H1 (cell line): ENCODE measurements around the gene TRIM41. TPM values are rescaled to one million over a fixed set of nuclear protein-coding genes. Genes with fewer than 3 reads are reported as not detected.

Experiments
- CTCF ChIA-PET: fragments of 300-600 bp; sonication (Branson Sonifier 250); formaldehyde crosslinking; loops from one replicate; lab custom pipeline; 2021; ENCODE audit not compliant: partially characterized antibody; lab: Charles Lee
- POLR2A ChIA-PET: fragments of 300-600 bp; sonication (Branson Sonifier 250); formaldehyde crosslinking; loops from one replicate; lab custom pipeline; 2021; ENCODE audit warnings: inconsistent platforms; ENCODE audit not compliant: partially characterized antibody; lab: Charles Lee
- DNase-seq, 2 experiments: peaks; one replicate each; pipeline versions ENCODE4 v3.0.0 to v3.0.0-alpha.2; 2010 to 2022; ENCODE audit warnings: low spot score in 2 of 2, low read depth in 1 of 2, mixed read lengths in 1 of 2
- FAIRE-seq: peaks from 2 replicates; lab custom pipeline; 2011; peaks lifted over from hg19 to GRCh38; lab: Jason Lieb, UNC
- H2AFZ ChIP-seq: 2 replicates; pipeline ENCODE4 v1.8.1; 2012; ENCODE audit warnings: low read length, inconsistent platforms
- H2AK5ac ChIP-seq: 2 replicates; pipeline ENCODE4 v1.6.1; 2013; ENCODE audit warnings: low read depth, low read length
- H2BK120ac ChIP-seq: replicated peaks from 2 replicates; pipeline ENCODE3; 2013; ENCODE audit warnings: low read depth, low read length, inconsistent platforms
- H2BK12ac ChIP-seq: 2 replicates; pipeline ENCODE4 v1.6.1; 2013; ENCODE audit warnings: low read depth, low read length
- H2BK15ac ChIP-seq: 2 replicates; pipeline ENCODE4 v1.6.1; 2013; ENCODE audit warnings: low read length
- H2BK20ac ChIP-seq: 2 replicates; pipeline ENCODE4 v1.6.1; 2013; ENCODE audit warnings: low read length
- H2BK5ac ChIP-seq: 2 replicates; pipeline ENCODE4 v1.6.1; 2013; ENCODE audit warnings: low read depth, low read length
- H3K14ac ChIP-seq: 2 replicates; pipeline ENCODE4 v1.6.1; 2013; ENCODE audit warnings: inconsistent platforms; ENCODE audit not compliant: insufficient read length
- H3K18ac ChIP-seq: 2 replicates; pipeline ENCODE4 v1.6.1; 2013; ENCODE audit warnings: low read length; ENCODE audit errors: extremely low read depth
- H3K23ac ChIP-seq: 2 replicates; pipeline ENCODE4 v1.6.1; 2013; ENCODE audit warnings: inconsistent platforms; ENCODE audit not compliant: insufficient read length
- H3K23me2 ChIP-seq: 2 replicates; pipeline ENCODE4 v1.6.1; 2013; ENCODE audit warnings: low read depth, low read length
- H3K27ac ChIP-seq: 2 replicates; pipeline ENCODE4 v1.6.1; 2011; ENCODE audit warnings: low read depth, low read length, inconsistent platforms
- H3K27me3 ChIP-seq, 4 experiments: replicated peaks in 1 of 4; 1 replicate in 1 of 4; 2 replicates in 3 of 4; pipeline versions ENCODE4 v1.6.1 to v1.8.1; 2011 to 2013; ENCODE audit warnings: low read length in 3 of 4, mild to moderate bottlenecking in 3 of 4, inconsistent platforms in 2 of 4, mixed read lengths in 2 of 4, moderate library complexity in 1 of 4; ENCODE audit not compliant: control insufficient read depth in 3 of 4, insufficient read depth in 3 of 4; ENCODE audit errors: extremely low read depth in 1 of 4
- H3K36me3 ChIP-seq, 4 experiments: 2 replicates each; pipeline versions ENCODE4 v1.6.1 to v1.8.1; 2011 to 2013; ENCODE audit warnings: mild to moderate bottlenecking in 4 of 4, low read length in 3 of 4, moderate library complexity in 2 of 4, control low read depth in 1 of 4, inconsistent platforms in 1 of 4; ENCODE audit not compliant: insufficient read depth in 4 of 4, control insufficient read depth in 2 of 4
- H3K4ac ChIP-seq: replicated peaks from 2 replicates; pipeline ENCODE3; 2013; ENCODE audit warnings: low read length, low read depth, mixed read lengths, inconsistent platforms; ENCODE audit not compliant: insufficient read length
- H3K4me1 ChIP-seq, 4 experiments: replicated peaks in 1 of 4; 1 replicate in 1 of 4; 2 replicates in 3 of 4; pipeline versions ENCODE4 v1.6.1 to v1.8.1; 2011 to 2013; ENCODE audit warnings: low read length in 3 of 4, inconsistent platforms in 2 of 4, mixed read lengths in 1 of 4; ENCODE audit not compliant: insufficient read depth in 4 of 4, control insufficient read depth in 3 of 4
- H3K4me2 ChIP-seq, 2 experiments: 2 replicates each; pipeline versions ENCODE4 v1.6.1 to v1.8.1; 2011 to 2013; ENCODE audit warnings: low read depth in 2 of 2, low read length in 2 of 2, control low read depth in 1 of 2, inconsistent platforms in 1 of 2, mild to moderate bottlenecking in 1 of 2; ENCODE audit not compliant: insufficient read depth in 1 of 2
- H3K4me3 ChIP-seq, 4 experiments: fragments of 200-600, 300-600 bp in 1 of 4; sonication (generic), shearing (Covaris generic), sonication (Bioruptor Twin) in 1 of 4; 2 replicates each; pipeline versions ENCODE4 v1.5.1 to v1.8.1; 2011 to 2016; ENCODE audit warnings: low read length in 4 of 4, low read depth in 3 of 4, control low read depth in 2 of 4, inconsistent platforms in 2 of 4, mild to moderate bottlenecking in 2 of 4, mixed read lengths in 1 of 4, moderate library complexity in 1 of 4; ENCODE audit not compliant: insufficient read depth in 2 of 4; ENCODE audit errors: extremely low read depth in 1 of 4
- H3K56ac ChIP-seq: replicated peaks from 2 replicates; pipeline ENCODE3; 2013; ENCODE audit warnings: low read depth, mild to moderate bottlenecking, mixed read lengths, low read length, inconsistent platforms; ENCODE audit not compliant: insufficient read length
- H3K79me1 ChIP-seq: 2 replicates; pipeline ENCODE4 v1.6.1; 2013; ENCODE audit warnings: low read depth, low read length, control low read depth
- H3K79me2 ChIP-seq, 2 experiments: 2 replicates each; pipeline versions ENCODE4 v1.6.1 to v1.8.1; 2012 to 2013; ENCODE audit warnings: low read length in 2 of 2, mild to moderate bottlenecking in 2 of 2, inconsistent platforms in 1 of 2; ENCODE audit not compliant: insufficient read depth in 2 of 2, control insufficient read depth in 1 of 2
- H3K9ac ChIP-seq, 4 experiments: replicated peaks in 1 of 4; 1 replicate in 1 of 4; 2 replicates in 3 of 4; pipeline versions ENCODE4 v1.6.1 to v1.8.1; 2011 to 2013; ENCODE audit warnings: low read depth in 3 of 4, low read length in 3 of 4, control low read depth in 2 of 4, mild to moderate bottlenecking in 2 of 4, moderate library complexity in 2 of 4, inconsistent platforms in 1 of 4; ENCODE audit errors: extremely low read depth in 1 of 4
- H3K9me3 ChIP-seq, 2 experiments: 2 replicates each; pipeline versions ENCODE4 v1.6.1 to v1.8.1; 2012 to 2013; ENCODE audit warnings: mild to moderate bottlenecking in 2 of 2, moderate library complexity in 2 of 2, control low read depth in 1 of 2, inconsistent platforms in 1 of 2, low read depth in 1 of 2, low read length in 1 of 2, mixed read lengths in 1 of 2; ENCODE audit not compliant: insufficient read depth in 2 of 2
- H4K20me1 ChIP-seq, 2 experiments: replicated peaks in 1 of 2; 2 replicates each; pipeline versions ENCODE3 to v1.8.1; 2011 to 2013; ENCODE audit warnings: inconsistent platforms in 2 of 2, low read length in 2 of 2, mild to moderate bottlenecking in 1 of 2; ENCODE audit not compliant: insufficient read depth in 2 of 2, control insufficient read depth in 1 of 2
- H4K5ac ChIP-seq: 2 replicates; pipeline ENCODE4 v1.6.1; 2013; ENCODE audit warnings: low read length, low read depth, mixed read lengths, inconsistent platforms; ENCODE audit not compliant: insufficient read length
- H4K8ac ChIP-seq: 2 replicates; pipeline ENCODE4 v1.8.0; 2013; ENCODE audit warnings: mild to moderate bottlenecking, moderate library complexity, low read length, inconsistent platforms; ENCODE audit not compliant: insufficient read depth; ENCODE audit errors: extremely low read depth
- H4K91ac ChIP-seq: replicated peaks from 2 replicates; pipeline ENCODE3; 2013; ENCODE audit warnings: low read length, mixed read lengths, inconsistent platforms; ENCODE audit not compliant: insufficient read length
- E2F6 ChIP-seq: IDR thresholded peaks from 2 replicates; pipeline ENCODE4 v1.6.1; 2012; ENCODE audit warnings: inconsistent platforms
- WGBS, 2 experiments: shearing (Covaris generic) in 1 of 2; methylation state at CpG; one replicate each; pipeline versions ENCODE4 v1.1.6 to v1.1.7; 2013 to 2015; ENCODE audit warnings: low lambda C conversion rate in 2 of 2, mixed read lengths in 2 of 2, inconsistent platforms in 1 of 2, low coverage in 1 of 2, missing lambda C conversion rate in 1 of 2; ENCODE audit not compliant: insufficient replicate concordance in 2 of 2, insufficient coverage in 1 of 2, insufficient read length in 1 of 2; ENCODE audit errors: extremely low coverage in 1 of 2, missing lambda C conversion rate in 1 of 2; 5-methylcytosine and 5-hydroxymethylcytosine counted together
- polyA plus RNA-seq, 7 experiments: library from polyadenylated mRNA; depleted of rRNA in 3 of 7; stranded (reverse) in 5 of 7; unstranded in 2 of 7; fragments of >200 nt in 5 of 7; fragments of 200-250 nt in 2 of 7; gene quantifications; 1 replicate in 5 of 7; 2 replicates in 1 of 7; 4 replicates in 1 of 7; pipeline versions ENCODE4 v1.2.1 to v1.2.3, GENCODE V29; 2011 to 2013; ENCODE audit warnings: missing spikeins in 2 of 7, mixed read lengths in 2 of 7
- total RNA-seq: library from RNA; stranded (reverse); fragmentation: NEBNext Ultra II Directional; extraction: Animal tissue kit (Norgen Biotek cat#: 25700); gene quantifications from 2 replicates; pipeline ENCODE4 v1.2.1, GENCODE V29; 2021

The TRIM41 gene
- total and polyA plus RNA-seq, 2 of the 8 experiments (the other 6 are each of a cell fraction or from before 2014, with no cell fraction given) = 12.9 to 21.6 TPM

DNA sequence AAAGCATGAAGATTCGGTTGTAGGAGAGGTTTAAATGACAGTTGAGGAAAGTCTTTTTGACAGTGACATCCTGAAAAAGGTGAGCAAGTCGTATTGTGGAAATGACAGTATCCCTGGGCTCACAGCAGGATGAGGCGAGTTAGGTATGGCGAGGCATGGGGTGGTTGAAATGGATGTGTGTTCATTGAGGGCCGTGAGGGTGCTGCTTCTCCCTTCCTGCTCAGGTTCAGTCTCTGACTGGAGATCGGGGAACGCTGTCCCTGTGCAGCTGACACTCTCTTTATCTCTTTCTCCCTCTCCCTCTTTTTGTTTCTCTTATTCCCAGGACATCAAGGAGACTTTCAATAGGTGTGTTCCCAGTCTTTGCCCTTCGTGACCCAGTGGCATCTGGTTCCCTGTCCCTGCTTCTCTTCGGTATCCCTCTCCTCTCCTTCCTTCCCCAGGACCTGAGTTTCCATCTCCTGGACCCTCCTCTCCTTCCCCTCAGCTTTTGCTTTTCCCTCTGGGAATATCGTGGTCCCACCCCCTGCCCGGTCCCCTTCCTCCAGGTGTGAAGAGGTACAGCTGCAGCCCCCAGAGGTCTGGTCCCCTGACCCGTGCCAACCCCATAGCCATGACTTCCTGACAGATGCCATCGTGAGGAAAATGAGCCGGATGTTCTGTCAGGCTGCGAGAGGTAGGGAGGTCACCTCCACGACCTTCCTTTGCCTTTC is 10.2 kb downstream of the TRIM41 start:
- no peak overlapping the region for H2BK12ac ChIP-seq
- peaks cover 13 to 22% of the 10 kb centered on the region in 2 experiments for H4K20me1 ChIP-seq
- no peak overlapping the region for H2AFZ ChIP-seq
- H2BK5ac ChIP-seq = no peak overlapping the region
- H3K23ac ChIP-seq = no peak overlapping the region
- H3K23me2 ChIP-seq = no peaks in the 10 kb centered on the region
- H3K9me3 ChIP-seq = no peaks in the 10 kb centered on the region
- H3K9ac ChIP-seq = no peak overlapping the region
- POLR2A ChIA-PET = interaction anchor here (0.9 to 34.2 kb wide), 7 partner anchors 4 to 54 kb away, joined by 3 to 1334 read pairs (median 12); partner anchors contain the start of genes RACK1, TRIM41, TRIM52 and TRIM7
- H3K4ac ChIP-seq = no peak overlapping the region
- H3K27ac ChIP-seq = no peak overlapping the region; the same call in 1 of the 2 replicates
- no peak overlapping the region for H2BK15ac ChIP-seq
- no peak overlapping the region for H3K56ac ChIP-seq
- no peak overlapping the region for H3K4me2 ChIP-seq
- DNase-seq (no peak), FAIRE-seq (no peak)
- CTCF ChIA-PET = interaction anchor here (0.6 to 1.1 kb wide), 2 partner anchors 12 to 617 kb away, joined by 3 read pairs; no protein-coding TSS in a partner anchor
- H2AK5ac ChIP-seq = no peak overlapping the region
- no peak overlapping the region for H4K91ac ChIP-seq
- H3K4me1 ChIP-seq = 0 out of 7 replicates have a peak, but pooled peaks cover 0 to 2% (median 0%) of the 10 kb centered on the region in 4 experiments
- H3K27me3 ChIP-seq = no peaks in the 10 kb centered on the region
- H2BK20ac ChIP-seq = no peak overlapping the region
- no peak overlapping the region for H3K4me3 ChIP-seq
- H3K79me1 ChIP-seq = no peaks in the 10 kb centered on the region
- H4K5ac ChIP-seq = no peak overlapping the region
- H3K36me3 ChIP-seq = peaks cover 22 to 75% (median 36%) of the 10 kb centered on the region in 4 experiments
- WGBS, 2 experiments = 87% methylated on average over 16 of the region's 16 CpGs; no CpG with 5 or more reads in 1 of the 2 experiments
- no peak overlapping the region for H2BK120ac ChIP-seq
- no peak for TF ChIP-seq E2F6
- H3K79me2 ChIP-seq = no peaks in the 10 kb centered on the region; a peak in 1 of 4 replicates
- no peak overlapping the region for H3K18ac ChIP-seq
- no peak overlapping the region for H3K14ac ChIP-seq
- H4K8ac ChIP-seq = no peak overlapping the region
